C4-2B (cell line): Measurements from ENCODE around the gene RASAL3.
A peak's percentile ranks its signal among the peaks of the same experiment; 100 is the strongest.

Source experiments
- H3K27ac ChIP-seq: fragments of 450-650 bp; 2 replicates; pipeline ENCODE4 v1.5.1; 2017
- CTCF ChIP-seq: fragments of 450-650 bp; conservative IDR thresholded peaks from 2 replicates; pipeline ENCODE4 v1.5.1; 2017; ENCODE audit warnings: mild to moderate bottlenecking
- ZFX ChIP-seq: fragments of 450-650 bp; IDR thresholded peaks from 2 replicates; pipeline ENCODE4 v1.6.1; 2017

The RASAL3 gene

GRCh38 chr19:15424121-15424520 is 40.2 kb downstream of the RASAL3 start:
- TF ChIP-seq CTCF (no peak), ZFX (no peak)
- no peak overlapping the region for H3K27ac ChIP-seq

DNA sequence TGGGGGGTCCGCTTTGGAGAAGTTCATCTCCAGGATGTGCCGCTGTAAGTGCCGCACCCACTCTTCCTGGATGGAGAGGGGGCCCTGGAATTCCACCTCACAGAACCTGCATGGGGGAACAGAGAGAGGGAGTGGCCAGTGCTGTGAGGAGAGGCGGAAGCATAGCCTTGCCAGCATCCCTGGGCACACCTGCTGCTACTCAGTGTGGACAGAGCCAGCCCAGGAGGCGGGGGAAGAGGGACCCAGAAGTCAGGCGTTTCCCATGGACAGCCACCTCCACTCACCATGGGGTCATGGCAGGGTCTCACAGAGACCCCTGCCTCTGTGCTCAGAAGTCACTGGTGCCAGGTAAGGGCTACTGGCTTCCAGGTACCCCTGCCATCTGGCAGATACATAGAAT is 41.2 kb downstream of the RASAL3 start:
- no peak for TF ChIP-seq ZFX
- no peak for TF ChIP-seq CTCF
- H3K27ac ChIP-seq = no peak overlapping the region; the same call in 1 of the 2 replicates

- TF ChIP-seq ZFX (no peak), CTCF (no peak)
- H3K27ac ChIP-seq = peak overlapping the region; percentile 57
Observed at GRCh38 chr19:15422296-15423075, 41.9 kb downstream of the RASAL3 start.

- no peak for TF ChIP-seq ZFX
- no peak for TF ChIP-seq CTCF
- H3K27ac ChIP-seq = peak overlapping the region; percentile 57
Observed at GRCh38 chr19:15421721-15422260, 42.6 kb downstream of the RASAL3 start.

DNA sequence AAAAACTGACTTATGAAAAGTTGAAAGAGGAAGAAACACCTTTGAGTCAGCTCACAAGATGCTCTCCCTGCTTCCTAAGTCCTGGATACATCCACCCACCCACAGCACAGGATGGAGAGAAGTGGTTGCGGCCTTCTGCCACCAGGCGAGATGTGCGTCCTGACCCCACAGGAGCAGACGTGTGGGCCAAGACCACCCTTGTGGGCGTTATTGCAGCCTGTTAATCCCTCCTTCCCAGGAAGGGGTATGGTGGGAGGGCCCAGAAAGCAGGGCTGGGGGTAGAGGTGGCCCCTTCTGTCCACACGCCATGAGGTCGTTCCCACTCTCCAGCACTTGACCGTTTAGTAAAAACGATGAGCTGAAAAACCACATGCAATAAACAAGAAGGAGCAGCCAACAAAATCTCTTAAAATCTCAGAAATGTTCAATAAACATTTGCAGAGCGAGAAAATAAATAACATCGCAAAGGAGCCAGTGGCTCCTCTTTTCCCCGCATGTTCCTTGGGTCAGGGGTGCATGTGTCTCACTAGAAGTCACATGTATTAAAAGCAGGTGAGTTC is 43.1 kb downstream of the RASAL3 start:
- TF ChIP-seq ZFX (no peak), CTCF (no peak)
- H3K27ac ChIP-seq = peak overlapping the region; percentile 57

GRCh38 chr19:15419413-15420025 is 44.8 kb downstream of the RASAL3 start:
- peak overlapping the region; percentile 97 for H3K27ac ChIP-seq
- TF ChIP-seq ZFX (no peak), CTCF (no peak; the same call in 1 of the 2 replicates)
